Measurements from ENCODE around the gene VWA8.
"Not testable (repeated sequence)": the region's sequence is repeated elsewhere in the genome, so short reads cannot be mapped to it uniquely, and the experiment has no call there.

The VWA8 gene

GRCh38 chr13:41641429-41641828, 319.5 kb downstream of the VWA8 start:
- no peak for FAIRE-seq

GRCh38 chr13:41639955-41640780, 320.7 kb downstream of the VWA8 start:
- FAIRE-seq: no peak

- no peak for FAIRE-seq
Observed at GRCh38 chr13:41639237-41639904, 321.5 kb downstream of the VWA8 start.

GRCh38 chr13:41637586-41637985, 323.3 kb downstream of the VWA8 start:
- FAIRE-seq: no peak

- FAIRE-seq: not testable (repeated sequence)
Observed at GRCh38 chr13:41637032-41637431, 323.9 kb downstream of the VWA8 start.

- FAIRE-seq: not testable (repeated sequence)
Observed at GRCh38 chr13:41636590-41636989, 324.3 kb downstream of the VWA8 start.

- no peak for FAIRE-seq
Observed at GRCh38 chr13:41634407-41634806, 326.5 kb downstream of the VWA8 start.

GRCh38 chr13:41633776-41634175, 327.1 kb downstream of the VWA8 start:
- no peak for FAIRE-seq

GRCh38 chr13:41631296-41631965, 329.5 kb downstream of the VWA8 start:
- FAIRE-seq: no peak

GRCh38 chr13:41627425-41627824, 333.5 kb downstream of the VWA8 start:
- FAIRE-seq: no peak

- no peak for FAIRE-seq
Observed at GRCh38 chr13:41624041-41624440, 336.9 kb downstream of the VWA8 start.

- no peak for FAIRE-seq
Observed at GRCh38 chr13:41622432-41623429, 338.2 kb downstream of the VWA8 start.

GRCh38 chr13:41621716-41622431, 339.0 kb downstream of the VWA8 start:
- no peak for FAIRE-seq

- not testable (repeated sequence) for FAIRE-seq
Observed at GRCh38 chr13:41617633-41618032, 343.3 kb downstream of the VWA8 start.

GRCh38 chr13:41616151-41616550, 344.8 kb downstream of the VWA8 start:
- no peak for FAIRE-seq

GRCh38 chr13:41615528-41615855, 345.4 kb downstream of the VWA8 start:
- FAIRE-seq: no peak

- FAIRE-seq: no peak
Observed at GRCh38 chr13:41614671-41615527, 346.0 kb downstream of the VWA8 start.

GRCh38 chr13:41613984-41614661, 346.8 kb downstream of the VWA8 start:
- FAIRE-seq: no peak

GRCh38 chr13:41613471-41613870, 347.4 kb downstream of the VWA8 start:
- FAIRE-seq: no peak

- no peak for FAIRE-seq
Observed at GRCh38 chr13:41611385-41611784, 349.5 kb downstream of the VWA8 start.

All from islet of Langerhans (tissue), 1 donor.